GM12865 (cell line): Measurements from ENCODE around the gene RAD51.
"Not testable (repeated sequence)": the region's sequence is repeated elsewhere in the genome, so short reads cannot be mapped to it uniquely, and the experiment has no call there.

Experiments used
- DNase-seq: peaks from one replicate; pipeline ENCODE4 v3.0.0; 2010; ENCODE audit warnings: low read depth
- H3K4me3 ChIP-seq: 2 replicates; pipeline ENCODE4 v1.5.1; 2011; ENCODE audit warnings: mild to moderate bottlenecking, low read depth, low read length, control low read depth
- CTCF ChIP-seq: IDR thresholded peaks from 2 replicates; pipeline ENCODE4 v1.5.1; 2011; ENCODE audit warnings: low read length, control low read depth, low read depth, inconsistent platforms; ENCODE audit not compliant: insufficient read depth; ENCODE audit errors: missing control alignments

The RAD51 gene

GRCh38 chr15:40694688-40695468 lies at the start of gene RAD51:
Gene RAD51 (plus strand): TSS chr15:40695174. CDS start chr15:40698759, 3,585 bp downstream.
- TF ChIP-seq CTCF = no peak
- DNase-seq = peak; percentile 96
- H3K4me3 ChIP-seq = peak within 1 kb of the TSS; percentile 78

- no peak for TF ChIP-seq CTCF
- H3K4me3 ChIP-seq = no peak overlapping the region
- DNase-seq = no peak
Observed at GRCh38 chr15:40647523-40647922, 47.5 kb upstream of the RAD51 start.

GRCh38 chr15:40650479-40650878 lies 44.5 kb upstream of the RAD51 start:
- TF ChIP-seq CTCF = no peak
- no peak overlapping the region for H3K4me3 ChIP-seq
- DNase-seq = no peak

- no peak for DNase-seq
- no peak for TF ChIP-seq CTCF
- no peak overlapping the region for H3K4me3 ChIP-seq
Observed at GRCh38 chr15:40660686-40661085, 34.3 kb upstream of the RAD51 start.

GRCh38 chr15:40664909-40665308 lies 30.1 kb upstream of the RAD51 start:
- DNase-seq = no peak
- H3K4me3 ChIP-seq = no peak overlapping the region
- TF ChIP-seq CTCF = no peak

GRCh38 chr15:40676290-40676689 lies 18.7 kb upstream of the RAD51 start:
- not testable (repeated sequence) for DNase-seq, H3K4me3 ChIP-seq

- not testable (repeated sequence) for DNase-seq, H3K4me3 ChIP-seq
Observed at GRCh38 chr15:40676906-40677305, 18.1 kb upstream of the RAD51 start.

GRCh38 chr15:40680151-40680550 lies 14.8 kb upstream of the RAD51 start:
- H3K4me3 ChIP-seq = no peak overlapping the region
- TF ChIP-seq CTCF = no peak
- no peak for DNase-seq

GRCh38 chr15:40680959-40681358 lies 14.0 kb upstream of the RAD51 start:
- DNase-seq = not testable (repeated sequence)

More at GRCh38 chr15:40680959-40681358, 14.0 kb upstream of the RAD51 start:
- not testable (repeated sequence) for H3K4me3 ChIP-seq
